Limb (tissue), 2 donors: ENCODE measurements around the gene HACE1.
"Not testable (repeated sequence)": the region's sequence is repeated elsewhere in the genome, so short reads cannot be mapped to it uniquely, and the experiment has no call there.

Source experiments
- DNase-seq, 2 donors: peaks; one replicate each; pipeline ENCODE4 v3.0.0-alpha.2; 2016; ENCODE audit errors: extremely low spot score in 2 of 2

The HACE1 gene, protein sequence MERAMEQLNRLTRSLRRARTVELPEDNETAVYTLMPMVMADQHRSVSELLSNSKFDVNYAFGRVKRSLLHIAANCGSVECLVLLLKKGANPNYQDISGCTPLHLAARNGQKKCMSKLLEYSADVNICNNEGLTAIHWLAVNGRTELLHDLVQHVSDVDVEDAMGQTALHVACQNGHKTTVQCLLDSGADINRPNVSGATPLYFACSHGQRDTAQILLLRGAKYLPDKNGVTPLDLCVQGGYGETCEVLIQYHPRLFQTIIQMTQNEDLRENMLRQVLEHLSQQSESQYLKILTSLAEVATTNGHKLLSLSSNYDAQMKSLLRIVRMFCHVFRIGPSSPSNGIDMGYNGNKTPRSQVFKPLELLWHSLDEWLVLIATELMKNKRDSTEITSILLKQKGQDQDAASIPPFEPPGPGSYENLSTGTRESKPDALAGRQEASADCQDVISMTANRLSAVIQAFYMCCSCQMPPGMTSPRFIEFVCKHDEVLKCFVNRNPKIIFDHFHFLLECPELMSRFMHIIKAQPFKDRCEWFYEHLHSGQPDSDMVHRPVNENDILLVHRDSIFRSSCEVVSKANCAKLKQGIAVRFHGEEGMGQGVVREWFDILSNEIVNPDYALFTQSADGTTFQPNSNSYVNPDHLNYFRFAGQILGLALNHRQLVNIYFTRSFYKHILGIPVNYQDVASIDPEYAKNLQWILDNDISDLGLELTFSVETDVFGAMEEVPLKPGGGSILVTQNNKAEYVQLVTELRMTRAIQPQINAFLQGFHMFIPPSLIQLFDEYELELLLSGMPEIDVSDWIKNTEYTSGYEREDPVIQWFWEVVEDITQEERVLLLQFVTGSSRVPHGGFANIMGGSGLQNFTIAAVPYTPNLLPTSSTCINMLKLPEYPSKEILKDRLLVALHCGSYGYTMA

DNA sequence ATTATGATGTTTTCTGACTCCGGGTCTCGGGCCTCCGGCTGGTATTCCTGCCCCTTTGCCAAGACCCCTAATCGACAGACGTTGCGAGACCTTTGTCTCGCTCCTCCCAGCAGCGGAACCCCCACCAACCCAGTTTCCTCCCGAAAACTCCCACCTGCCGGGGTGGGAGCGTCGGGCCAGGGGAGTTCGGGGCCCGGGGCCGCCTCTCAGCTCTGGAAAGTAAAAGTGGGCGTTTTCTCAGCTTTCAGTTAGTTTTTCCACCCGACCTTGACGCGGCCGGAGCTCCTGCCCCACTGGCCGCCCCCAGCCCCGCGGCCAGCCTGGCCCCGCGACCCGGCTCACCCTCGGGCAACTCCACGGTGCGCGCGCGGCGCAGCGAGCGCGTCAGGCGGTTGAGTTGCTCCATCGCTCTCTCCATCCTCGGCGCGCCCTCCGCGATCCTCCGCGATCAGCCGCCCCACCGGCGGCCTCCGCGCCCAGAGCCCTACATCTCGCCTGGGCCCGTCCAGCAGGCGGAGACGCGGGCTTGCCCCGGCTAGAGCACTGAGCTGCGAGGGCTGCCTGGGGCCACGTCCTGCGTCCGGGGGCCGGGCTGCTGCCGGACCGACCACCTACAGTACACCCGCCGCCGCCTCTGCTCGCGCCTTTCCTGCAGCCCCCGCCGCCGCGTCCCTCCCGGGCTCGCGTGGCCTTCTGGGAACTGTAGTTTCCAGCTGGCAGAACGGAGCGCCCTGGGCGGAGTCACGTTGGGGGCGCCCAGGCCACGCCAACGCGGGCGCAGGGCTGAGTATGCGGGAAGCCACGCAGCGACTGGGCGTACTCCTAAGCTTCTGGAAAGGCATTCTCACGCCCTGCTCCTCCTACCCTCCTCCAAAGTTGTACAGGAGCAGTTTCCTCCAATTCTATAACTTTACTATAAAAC, at the start of gene HACE1:
TSS of gene HACE1 (minus strand) at position 695 of the 922 bp plus-strand sequence. CDS start at position 418, 277 bp downstream.
- DNase-seq: peak; percentile 92 to 95

GRCh38 chr6:104908888-104909525, 49.3 kb upstream of the HACE1 start:
- no peak for DNase-seq

- DNase-seq: no peak
Observed at GRCh38 chr6:104908031-104908887, 48.5 kb upstream of the HACE1 start.

- DNase-seq: not testable (repeated sequence)
Observed at GRCh38 chr6:104898893-104899292, 39.2 kb upstream of the HACE1 start.

DNA sequence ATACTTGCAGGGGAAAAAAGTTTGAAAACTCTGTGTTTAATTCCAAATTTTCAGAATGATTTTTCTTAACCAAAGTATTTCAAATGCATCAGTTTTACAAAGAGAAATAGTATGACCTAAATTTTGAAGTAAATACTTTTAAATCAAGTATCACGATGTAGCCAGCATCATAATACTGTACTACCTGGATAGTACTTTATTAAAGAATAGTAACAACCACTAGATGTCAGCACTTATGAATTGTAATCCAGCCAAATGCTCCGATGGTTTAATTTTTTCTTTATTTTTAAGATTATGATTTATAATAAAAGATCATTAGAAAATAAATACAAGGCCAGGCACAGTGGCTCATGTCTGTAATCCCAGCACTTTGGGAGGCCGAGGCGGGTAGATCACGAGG, 37.2 kb upstream of the HACE1 start:
- DNase-seq: no peak

DNA sequence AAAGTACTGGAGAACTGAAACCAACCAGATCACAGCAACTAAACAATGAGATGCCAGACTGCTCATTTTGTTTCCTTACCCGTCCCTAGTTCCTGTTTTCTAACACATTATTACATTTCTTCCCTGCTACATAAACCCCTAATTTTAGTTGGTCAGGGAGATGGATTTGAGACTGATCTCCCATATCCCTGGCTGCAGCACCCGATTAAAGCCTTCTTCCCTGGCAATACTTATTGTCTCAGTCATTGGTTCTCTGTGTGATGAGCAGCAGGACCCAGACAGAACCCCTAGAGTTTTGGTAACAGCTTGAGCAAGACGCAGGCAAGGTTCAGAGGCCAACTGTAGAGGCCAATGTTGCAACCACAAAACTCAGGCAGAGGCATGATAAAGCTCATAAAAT, 28.3 kb upstream of the HACE1 start:
- no peak for DNase-seq

DNA sequence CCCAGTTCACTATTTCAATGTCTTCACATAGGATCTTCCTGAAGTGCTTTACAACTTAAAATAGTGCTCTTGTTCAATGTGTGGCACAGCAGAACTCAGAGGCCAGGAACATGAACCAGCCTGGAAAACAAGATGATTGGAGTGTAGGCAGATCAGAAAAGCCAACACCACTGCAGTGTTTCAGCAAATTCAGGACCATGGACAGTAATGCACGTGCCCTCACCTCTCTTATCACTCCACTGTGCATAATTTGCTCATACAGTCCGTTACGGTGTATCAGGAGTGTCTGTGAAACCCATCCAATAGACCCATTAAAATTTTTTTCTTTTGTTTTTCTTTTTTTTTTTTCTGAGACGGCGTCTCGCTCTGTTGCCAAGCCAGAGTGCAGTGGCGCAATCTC, 27.6 kb upstream of the HACE1 start:
- peak; percentile 30 to 37 for DNase-seq

DNA sequence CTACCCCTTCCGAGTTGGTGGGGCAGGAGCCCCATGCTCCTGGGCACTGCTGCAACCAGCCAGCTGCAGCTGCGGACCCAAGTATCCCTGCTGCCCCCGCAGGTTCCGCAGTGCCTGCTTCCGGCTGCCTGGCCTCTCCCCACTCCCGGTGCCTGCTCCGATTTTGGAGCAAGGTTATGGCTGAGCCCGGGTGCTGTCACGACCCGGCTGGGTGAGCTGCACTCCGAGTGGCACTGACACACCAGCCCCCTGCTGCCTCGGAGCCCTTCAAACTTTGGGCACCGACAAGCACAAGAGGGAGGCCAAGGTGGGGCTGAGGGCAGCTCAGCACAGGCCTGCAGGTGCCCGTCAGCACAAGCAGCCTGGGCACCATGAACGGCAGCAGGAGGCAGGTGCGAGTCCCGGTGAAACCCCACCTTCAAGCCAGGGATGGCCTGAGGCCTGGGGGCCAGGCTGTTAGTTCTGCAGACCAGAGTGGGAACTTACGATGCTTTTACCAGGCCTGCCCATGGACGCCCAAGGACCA, 25.9 kb upstream of the HACE1 start:
- DNase-seq: no peak

- no peak for DNase-seq
Observed at GRCh38 chr6:104884867-104885517, 25.3 kb upstream of the HACE1 start.

GRCh38 chr6:104881964-104882668, 22.4 kb upstream of the HACE1 start:
- no peak for DNase-seq

DNA sequence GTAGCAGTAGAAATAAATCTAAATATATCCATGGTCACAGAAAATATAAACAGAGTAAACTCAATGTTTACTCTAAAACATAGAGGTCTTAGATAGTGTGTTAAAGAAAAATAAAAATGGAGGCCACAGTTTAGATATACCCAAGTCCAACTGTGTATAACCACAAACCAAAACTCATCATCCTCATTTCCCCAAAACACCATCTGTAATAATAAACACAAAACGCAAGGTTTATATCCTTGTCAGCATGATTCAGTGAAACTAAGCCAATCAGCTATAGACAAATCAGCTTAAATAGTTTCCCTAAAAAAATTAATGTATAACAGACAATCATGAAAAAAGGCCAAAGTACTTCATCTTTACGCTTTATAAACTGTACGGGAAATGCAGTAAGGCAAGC, 2.7 kb upstream of the HACE1 start:
- no peak for DNase-seq

DNA sequence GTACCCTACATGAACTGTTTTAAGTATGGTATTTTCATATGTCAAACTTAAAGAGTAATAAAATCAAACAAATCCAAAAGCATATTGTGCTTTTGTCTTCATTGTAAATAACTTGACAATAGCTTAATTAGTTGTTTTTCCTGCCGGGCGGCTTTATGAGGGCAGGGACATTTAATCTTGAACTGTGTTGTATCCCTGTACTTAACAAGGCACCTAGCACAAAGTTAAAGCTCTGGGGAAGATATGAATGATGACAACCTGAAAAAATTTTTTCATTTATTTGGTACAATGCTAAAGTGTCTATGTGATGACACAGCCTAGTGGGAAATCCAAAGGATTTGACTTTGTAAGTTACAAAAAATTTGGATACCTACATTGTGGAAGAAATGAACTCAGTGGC, 502 bp upstream of the HACE1 start:
- DNase-seq: no peak

- DNase-seq: no peak
Observed at GRCh38 chr6:104858642-104859041, 1.1 kb downstream of the HACE1 start.

GRCh38 chr6:104855507-104855906, 4.2 kb downstream of the HACE1 start:
- no peak for DNase-seq

GRCh38 chr6:104847721-104848120, 12.0 kb downstream of the HACE1 start:
- DNase-seq: not testable (repeated sequence)

- no peak for DNase-seq
Observed at GRCh38 chr6:104843229-104843628, 16.5 kb downstream of the HACE1 start.

GRCh38 chr6:104837158-104837557, 22.6 kb downstream of the HACE1 start:
- no peak for DNase-seq

DNA sequence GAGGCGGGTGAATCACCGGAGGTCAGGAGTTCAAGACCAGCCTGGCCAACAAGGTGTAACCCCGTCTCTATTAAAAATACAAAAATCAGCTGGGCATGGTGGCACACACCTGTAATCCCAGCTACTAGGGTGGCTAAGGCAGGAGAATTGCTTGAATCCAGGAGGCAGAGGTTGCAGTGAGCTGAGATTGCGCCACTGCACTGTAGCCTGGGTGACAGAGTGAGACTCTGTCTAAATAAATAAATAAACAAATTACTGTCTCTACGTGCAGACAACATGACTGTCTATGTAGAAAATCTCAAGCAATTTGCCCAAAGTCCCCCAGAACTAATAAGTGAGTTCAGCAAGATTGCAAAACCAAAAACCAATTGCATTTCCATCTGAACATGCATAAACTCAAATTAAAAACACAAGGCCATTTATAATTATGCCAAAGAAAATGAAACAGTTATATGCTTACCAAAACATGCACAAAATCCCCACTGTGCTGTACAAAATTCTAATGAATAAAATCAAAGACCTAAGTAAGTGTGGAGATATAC, 23.2 kb downstream of the HACE1 start:
- not testable (repeated sequence) for DNase-seq
